GM18909 (cell line): Measurements from ENCODE around the gene PGM1.

Source experiments
- ATAC-seq: cut with Tn5 transposase; IDR thresholded peaks from one replicate; pipeline ENCODE4 v1.9.1; 2021; ENCODE audit warnings: mild to moderate bottlenecking; ENCODE audit not compliant: unreplicated experiment, poor library complexity

The PGM1 gene

DNA sequence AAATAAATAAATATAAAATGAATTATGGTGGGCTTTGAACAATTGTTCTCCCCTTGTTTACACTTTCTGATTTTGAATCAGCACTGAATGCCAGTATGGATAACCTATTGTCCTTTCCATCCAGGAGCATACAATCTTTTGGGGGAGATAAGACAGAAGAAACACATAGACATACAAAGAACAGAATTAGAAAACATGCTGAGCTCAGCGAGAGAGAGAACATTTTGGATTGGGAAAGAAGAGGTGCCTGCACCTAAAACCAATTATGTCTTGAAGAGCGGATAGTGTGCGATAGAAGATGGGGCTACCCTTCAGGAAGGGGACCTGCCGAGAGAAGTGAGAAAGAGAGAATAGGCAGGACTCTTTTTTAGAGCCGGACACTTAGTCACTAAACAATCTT is 6.6 kb downstream of the PGM1 start:
- no peak for ATAC-seq

DNA sequence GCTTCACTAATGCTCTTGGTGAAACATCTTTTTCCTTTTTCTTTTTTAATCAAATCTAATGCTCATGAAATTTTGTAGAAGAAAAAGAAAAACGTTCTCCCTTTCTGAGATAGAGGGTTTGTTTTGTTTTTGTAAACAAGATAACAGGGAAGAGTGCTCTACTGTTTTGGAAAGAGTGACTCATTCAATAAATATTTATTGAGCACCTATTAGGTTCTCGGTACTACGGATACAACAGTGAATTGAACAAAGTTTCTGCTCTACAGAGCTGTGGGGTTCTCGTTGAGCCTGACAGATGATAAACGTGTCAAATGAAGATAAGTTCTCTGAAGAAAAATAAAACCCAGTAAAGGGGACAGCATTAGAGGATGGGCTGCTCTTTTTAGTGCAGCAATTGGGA is 7.0 kb downstream of the PGM1 start:
- no peak for ATAC-seq

GRCh38 chr1:63601061-63601460 is 7.8 kb downstream of the PGM1 start:
- ATAC-seq: no peak

- no peak for ATAC-seq
Measured at GRCh38 chr1:63601463-63601862, 8.3 kb downstream of the PGM1 start.

DNA sequence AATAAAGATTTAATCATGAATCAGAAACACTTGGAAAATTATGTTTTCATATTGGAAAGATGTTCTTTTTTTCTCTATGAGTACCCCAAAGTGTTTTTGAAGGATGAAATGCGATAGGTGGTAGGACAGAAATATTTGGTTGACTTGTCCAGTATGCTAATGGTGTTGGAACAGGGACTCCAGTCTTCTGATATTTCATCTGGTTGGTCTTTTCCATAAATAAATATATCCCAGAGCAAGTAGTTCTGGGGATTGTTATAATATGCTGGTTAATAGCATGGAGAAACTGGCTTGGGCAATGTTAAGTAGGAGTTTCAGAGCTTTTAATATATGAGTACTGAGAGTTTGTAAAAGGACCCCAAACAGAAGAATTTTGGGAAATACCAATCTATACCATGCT is 8.7 kb downstream of the PGM1 start:
- ATAC-seq: no peak

DNA sequence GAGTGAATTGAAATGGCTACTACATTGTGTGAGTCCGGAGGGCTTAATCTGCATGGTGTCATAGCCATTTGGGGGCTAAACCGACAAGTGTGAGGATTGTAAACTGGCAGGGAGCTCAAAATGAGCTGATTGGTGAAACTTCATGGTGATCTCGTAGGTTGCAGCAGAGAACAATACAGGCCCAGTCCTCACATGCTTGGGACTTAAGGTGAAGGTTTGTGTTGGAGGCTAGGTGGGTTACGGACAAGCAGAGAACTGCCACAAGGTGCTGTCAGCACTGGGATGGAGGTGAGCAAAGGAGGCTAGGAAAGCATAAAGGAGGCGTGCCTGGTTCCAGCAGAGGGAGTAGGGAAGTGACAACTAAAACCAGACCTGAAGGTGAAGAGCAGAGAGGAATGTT is 9.4 kb downstream of the PGM1 start:
- no peak for ATAC-seq

DNA sequence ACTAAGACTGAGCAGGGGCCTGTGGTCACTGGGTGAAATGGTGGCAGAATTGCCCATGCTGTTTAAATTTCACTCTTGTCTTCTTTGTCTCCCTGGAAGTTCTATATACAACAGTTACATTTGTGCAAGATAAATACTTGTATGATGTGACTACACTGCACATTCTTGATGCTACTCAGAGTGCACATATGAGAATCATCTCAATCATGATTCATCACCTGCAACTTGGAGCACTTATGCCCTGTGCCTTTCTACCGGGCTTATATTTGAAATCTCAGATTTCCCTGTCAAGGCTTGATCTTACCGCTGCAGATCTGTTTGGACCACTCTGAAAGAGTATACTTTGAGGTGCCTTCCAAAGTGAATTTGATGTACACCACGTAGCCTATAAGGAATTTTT is 10.6 kb downstream of the PGM1 start:
- ATAC-seq: no peak

DNA sequence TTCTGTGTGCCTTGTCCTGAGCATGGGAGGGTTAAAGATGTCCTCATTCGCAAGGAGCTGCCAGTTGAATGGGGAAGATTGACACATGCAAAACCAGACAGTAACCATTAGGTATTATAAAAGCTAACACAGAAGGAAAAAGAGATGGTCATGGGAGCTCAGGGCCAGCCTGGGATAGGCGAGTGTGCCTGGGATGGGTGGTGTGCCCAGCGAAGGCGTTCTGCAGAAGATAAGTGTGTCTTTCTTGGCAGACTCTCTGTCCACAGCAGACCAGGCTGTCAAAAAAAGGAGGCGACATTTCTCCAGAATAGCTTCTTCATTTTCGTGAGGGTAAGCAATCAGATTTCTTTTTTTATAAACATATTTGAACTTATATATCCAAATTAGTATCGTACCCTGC is 14.1 kb downstream of the PGM1 start:
- ATAC-seq: no peak

DNA sequence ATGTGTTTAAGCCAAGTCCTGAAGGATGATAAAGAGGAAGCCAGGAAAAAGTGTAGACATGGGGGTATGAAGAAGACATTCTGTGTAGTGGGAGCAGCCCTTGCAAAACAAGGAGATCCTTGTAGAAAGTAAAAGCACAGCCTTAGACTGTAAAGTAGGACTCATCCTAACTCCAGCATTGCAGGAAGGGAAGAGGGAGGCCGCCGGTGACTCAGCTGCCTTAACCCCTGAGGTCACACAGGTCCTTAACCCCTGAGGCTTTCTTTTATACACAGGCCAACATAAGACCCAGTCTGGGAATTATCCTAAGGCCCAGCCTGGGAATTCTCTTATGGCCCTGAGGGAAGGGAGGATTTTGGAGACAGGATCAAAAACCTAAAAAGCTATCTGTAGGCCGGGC is 18.0 kb downstream of the PGM1 start:
- no peak for ATAC-seq

DNA sequence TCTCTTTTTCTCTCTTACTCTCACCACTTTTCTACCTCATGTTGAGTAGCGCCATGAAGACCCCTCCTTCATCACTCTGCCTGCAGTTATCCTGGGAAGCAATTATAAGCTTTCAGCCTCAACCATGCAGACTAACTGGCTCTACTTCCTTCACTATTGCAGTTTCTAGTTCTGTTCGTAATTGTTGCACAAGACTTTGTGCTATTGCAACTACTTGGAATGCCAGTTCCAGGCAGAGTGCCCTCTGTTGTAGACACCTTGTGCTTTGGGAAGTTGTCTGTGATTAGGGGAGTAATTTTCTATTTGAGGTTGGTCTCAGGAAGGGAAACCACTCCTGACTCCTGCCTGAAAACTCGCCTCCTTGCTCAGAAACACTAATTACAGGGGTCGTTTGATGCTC is 19.4 kb downstream of the PGM1 start:
- ATAC-seq: no peak

DNA sequence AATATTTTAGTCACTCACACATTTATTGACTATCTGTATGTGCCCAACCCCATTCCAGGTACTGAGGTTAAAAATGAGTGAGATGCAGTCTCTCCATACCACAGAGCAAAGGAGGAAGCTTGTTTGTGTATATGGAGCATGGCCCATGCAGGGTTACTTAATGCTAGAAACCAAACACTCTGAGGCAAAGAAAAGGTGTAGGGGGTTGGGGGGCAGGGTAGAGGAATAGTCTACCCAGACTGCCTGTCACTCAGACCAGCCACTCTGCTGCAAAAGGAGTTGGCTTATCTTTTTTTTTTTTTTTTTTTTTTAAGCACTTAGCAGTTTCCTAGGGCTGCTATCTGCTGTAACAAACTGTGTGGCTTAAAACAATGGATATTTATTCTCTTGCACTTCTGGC is 19.8 kb downstream of the PGM1 start:
- ATAC-seq: no peak

DNA sequence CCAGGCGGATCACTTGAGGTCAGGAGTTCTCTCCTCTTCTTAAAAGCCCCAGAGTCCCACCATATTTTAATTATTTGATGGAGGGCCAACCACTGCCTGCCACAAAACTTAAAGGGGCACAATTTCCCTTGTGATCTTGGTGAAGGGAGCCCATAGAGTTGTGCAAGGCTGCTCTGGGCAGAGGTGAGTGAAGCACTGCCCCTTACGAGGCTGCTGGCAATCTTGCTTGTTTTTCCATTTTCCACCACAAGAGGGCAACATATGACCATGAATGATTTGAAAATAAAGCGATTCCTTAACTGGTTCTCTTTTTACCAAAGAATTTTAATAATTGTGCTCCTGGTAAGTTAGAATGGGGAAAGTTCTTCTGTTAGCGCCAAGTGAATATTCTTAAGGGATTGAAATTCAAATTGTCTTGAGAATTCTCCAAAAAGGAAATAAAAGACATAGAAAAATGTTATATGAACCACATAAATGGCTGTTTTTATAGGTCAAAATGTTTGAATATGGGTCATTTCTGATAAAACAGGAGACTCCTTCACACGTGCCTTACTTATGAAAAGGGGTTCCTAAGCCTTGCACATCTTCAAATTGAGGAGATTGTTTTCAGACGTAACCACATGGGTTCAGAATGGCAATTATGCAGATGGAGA is 22.7 kb downstream of the PGM1 start:
- ATAC-seq: peak; percentile 61

DNA sequence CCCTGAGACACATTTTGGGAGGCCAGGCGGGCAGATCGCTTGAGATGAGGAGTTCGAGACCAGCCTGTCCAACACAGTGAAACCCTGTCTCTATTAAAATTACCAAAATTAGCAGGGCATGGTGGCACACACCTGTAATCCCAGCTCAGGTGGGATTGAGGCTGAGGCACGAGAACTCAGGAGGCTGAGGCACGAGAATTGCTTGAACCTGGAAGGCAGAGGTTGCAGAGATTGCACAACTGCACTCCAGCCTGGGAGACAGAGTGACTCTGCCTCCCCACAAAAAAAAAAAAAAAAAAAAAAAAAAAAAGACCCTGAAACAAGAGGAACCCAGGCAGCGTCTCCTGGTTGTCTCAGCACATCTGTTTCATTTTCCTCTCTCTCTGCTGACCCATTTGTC is 24.2 kb downstream of the PGM1 start:
- no peak for ATAC-seq

DNA sequence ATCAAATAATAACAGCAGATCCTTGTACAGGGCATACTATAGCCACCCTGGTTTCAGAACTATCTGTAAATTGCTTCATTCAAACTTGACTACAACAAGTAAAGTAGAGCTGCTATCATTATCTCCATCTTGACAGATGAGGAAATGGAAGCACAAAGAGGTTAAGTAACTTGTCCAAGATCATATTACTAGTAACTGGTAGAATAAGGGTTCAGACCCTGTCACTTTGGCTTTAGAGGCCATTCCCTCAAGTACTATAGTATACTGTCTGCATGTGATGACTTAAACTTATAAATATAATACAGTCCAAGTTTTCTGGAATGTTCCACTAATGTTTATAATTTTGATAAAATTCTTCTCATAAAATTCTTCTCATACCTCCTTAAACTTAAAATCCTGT is 24.8 kb downstream of the PGM1 start:
- no peak for ATAC-seq

DNA sequence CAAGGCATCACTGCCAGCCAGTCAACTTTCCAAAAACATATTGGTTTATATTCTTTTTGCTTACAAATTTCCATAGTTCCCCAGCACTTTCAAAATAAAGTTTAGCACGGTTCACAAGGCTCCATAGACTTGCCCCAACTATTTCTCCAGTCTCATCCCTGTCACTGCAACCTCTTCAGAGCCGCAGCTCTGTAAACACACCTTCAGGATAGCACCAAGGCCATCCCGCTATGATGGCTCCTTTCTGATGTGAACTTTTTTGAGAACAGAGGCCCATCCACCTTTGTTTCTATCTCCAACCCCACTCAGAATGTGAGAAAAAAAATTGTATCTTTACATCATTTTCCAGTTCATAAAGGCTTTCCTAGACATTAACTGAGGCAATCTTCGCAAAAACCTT is 26.3 kb downstream of the PGM1 start:
- ATAC-seq: no peak

DNA sequence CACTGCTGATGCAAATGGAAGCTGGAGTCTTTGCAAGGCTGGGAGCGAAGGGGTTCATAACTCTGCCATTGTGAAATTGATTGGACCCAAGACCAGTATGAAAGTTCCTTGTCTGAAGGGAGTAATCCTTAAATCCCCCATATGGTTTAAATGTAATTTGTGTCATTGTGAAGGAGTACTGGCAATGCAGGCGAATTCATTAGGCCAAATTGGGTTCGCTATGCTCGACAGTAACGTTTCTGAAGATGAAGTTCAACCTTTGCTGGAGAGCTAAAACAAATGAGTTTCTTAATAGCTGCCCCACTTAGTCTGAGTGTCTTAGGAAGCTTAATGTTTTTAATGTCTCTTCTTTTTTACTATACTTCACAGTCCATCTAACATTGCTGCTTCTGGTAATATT is 27.5 kb downstream of the PGM1 start:
- no peak for ATAC-seq

- no peak for ATAC-seq
Measured at GRCh38 chr1:63621075-63621474, 27.9 kb downstream of the PGM1 start.

GRCh38 chr1:63621698-63622097 is 28.5 kb downstream of the PGM1 start:
- ATAC-seq: no peak

- ATAC-seq: peak; percentile 67
Measured at GRCh38 chr1:63622849-63623566, 29.8 kb downstream of the PGM1 start.

- no peak for ATAC-seq
Measured at GRCh38 chr1:63623952-63624351, 30.7 kb downstream of the PGM1 start.

DNA sequence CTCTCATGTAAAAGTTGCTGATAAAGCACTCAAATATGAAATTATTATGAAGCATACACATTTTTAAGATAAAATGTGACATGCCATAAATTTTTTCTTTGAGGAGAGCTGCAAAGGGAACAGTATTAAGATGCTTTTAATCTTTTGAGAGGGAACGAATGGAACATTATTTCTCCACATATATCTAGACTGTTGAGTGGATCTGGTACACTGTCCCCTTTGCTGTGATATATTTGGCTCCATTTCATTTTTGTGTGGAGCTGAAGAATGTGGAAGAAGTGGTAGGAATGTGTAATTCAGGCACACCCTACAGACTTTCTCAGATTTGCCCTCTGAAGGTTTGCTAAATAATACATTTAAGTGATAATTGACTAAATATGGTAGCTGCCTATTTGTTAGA is 31.7 kb downstream of the PGM1 start:
- ATAC-seq: no peak

GRCh38 chr1:63626222-63626621 is 33.0 kb downstream of the PGM1 start:
- no peak for ATAC-seq
